KBM-7 (cell line): ENCODE data around the gene ADAMTSL1.

Source experiments
- DNase-seq: peaks from one replicate; pipeline ENCODE4 v3.0.0-alpha.2; 2015
- in situ Hi-C: fragments of 300-500 bp; cut with MboI; formaldehyde crosslinking; loops from 2 replicates; pipeline ENCODE4 v1.14.3; 2020; ENCODE audit warnings: low sequenced_read_pairs, low pct_unique_long_range_greater_than_20kb, mixed read lengths

Gene ADAMTSL1

GRCh38 chr9:18543406-18544192 lies 69.6 kb downstream of the ADAMTSL1 start:
- no peak for DNase-seq
- in situ Hi-C loops = no loop called here

GRCh38 chr9:18544456-18544855 lies 70.5 kb downstream of the ADAMTSL1 start:
- DNase-seq = no peak

GRCh38 chr9:18545636-18546360 lies 71.8 kb downstream of the ADAMTSL1 start:
- in situ Hi-C loops = no loop called here
- no peak for DNase-seq

More at GRCh38 chr9:18544456-18544855, 70.5 kb downstream of the ADAMTSL1 start:
- in situ Hi-C loops = no loop called here

GRCh38 chr9:18548456-18548855 lies 74.5 kb downstream of the ADAMTSL1 start:
- in situ Hi-C loops = no loop called here
- no peak for DNase-seq

- DNase-seq = no peak
- in situ Hi-C loops = no loop called here
Measured at GRCh38 chr9:18549772-18550171, 75.8 kb downstream of the ADAMTSL1 start.

GRCh38 chr9:18550286-18550685 lies 76.3 kb downstream of the ADAMTSL1 start:
- DNase-seq = no peak
- in situ Hi-C loops = no loop called here

GRCh38 chr9:18554244-18554643 lies 80.3 kb downstream of the ADAMTSL1 start:
- DNase-seq = no peak
- in situ Hi-C loops = no loop called here

- in situ Hi-C loops = no loop called here
- no peak for DNase-seq
Measured at GRCh38 chr9:18555105-18555883, 81.3 kb downstream of the ADAMTSL1 start.

GRCh38 chr9:18564018-18564880 lies 90.3 kb downstream of the ADAMTSL1 start:
- DNase-seq = no peak
- in situ Hi-C loops = no loop called here

GRCh38 chr9:18566121-18566520 lies 92.2 kb downstream of the ADAMTSL1 start:
- in situ Hi-C loops = no loop called here
- no peak for DNase-seq

GRCh38 chr9:18568973-18569372 lies 95.0 kb downstream of the ADAMTSL1 start:
- DNase-seq = no peak
- in situ Hi-C loops = no loop called here

- in situ Hi-C loops = no loop called here
- no peak for DNase-seq
Measured at GRCh38 chr9:18569941-18570630, 96.1 kb downstream of the ADAMTSL1 start.

- in situ Hi-C loops = no loop called here
- no peak for DNase-seq
Measured at GRCh38 chr9:18573021-18573556, 99.1 kb downstream of the ADAMTSL1 start.

- no peak for DNase-seq
- in situ Hi-C loops = no loop called here
Measured at GRCh38 chr9:18575686-18576085, 101.7 kb downstream of the ADAMTSL1 start.

- in situ Hi-C loops = no loop called here
- no peak for DNase-seq
Measured at GRCh38 chr9:18579536-18579935, 105.6 kb downstream of the ADAMTSL1 start.

- in situ Hi-C loops = no loop called here
Measured at GRCh38 chr9:18580151-18580550, 106.2 kb downstream of the ADAMTSL1 start.

GRCh38 chr9:18585996-18586395 lies 112.0 kb downstream of the ADAMTSL1 start:
- in situ Hi-C loops = no loop called here
- DNase-seq = no peak

More at GRCh38 chr9:18580151-18580550, 106.2 kb downstream of the ADAMTSL1 start:
- no peak for DNase-seq

- in situ Hi-C loops = no loop called here
- DNase-seq = no peak
Measured at GRCh38 chr9:18588002-18588401, 114.0 kb downstream of the ADAMTSL1 start.
